ENCODE measurements around the gene C3orf22. TPM values are rescaled to one million over a fixed set of nuclear protein-coding genes. Genes with fewer than 3 reads are reported as not detected.

The C3orf22 gene
- total RNA-seq, 1 donor: not detected

DNA sequence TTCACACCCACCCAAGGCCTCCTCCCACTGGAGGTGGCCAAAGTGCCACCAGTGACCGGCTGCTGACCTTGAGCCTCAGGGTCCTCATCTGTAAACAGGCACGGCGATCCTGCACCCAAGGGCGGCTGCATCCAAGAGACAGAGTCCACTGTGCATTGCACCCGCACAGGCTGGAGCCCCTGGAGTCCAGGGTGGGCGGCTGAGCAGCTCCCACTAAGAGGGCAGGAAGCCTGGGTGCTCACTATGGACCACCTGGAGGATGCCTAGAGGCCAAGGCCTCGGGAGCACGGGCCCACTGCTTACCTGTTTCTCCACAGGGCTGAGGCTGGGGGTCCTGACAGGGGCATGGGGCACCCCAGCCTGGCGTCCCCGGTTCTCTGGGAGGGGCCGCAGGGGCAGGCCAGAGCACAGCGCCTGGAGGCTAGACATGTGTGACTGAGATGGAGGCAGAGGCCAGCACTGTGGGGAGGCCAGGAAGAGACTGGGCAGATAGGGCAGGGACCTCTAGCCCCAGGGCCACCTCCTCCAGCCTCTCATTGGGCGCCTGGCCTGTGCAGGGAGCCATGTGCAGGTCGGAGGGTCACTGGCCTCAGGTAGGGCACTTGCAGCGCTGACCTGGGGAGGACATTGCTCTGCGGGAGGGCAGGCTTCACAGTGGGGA is 41.3 kb downstream of the C3orf22 start, which contains the start of gene UROC1:
UROC1 (minus strand) TSS at position 483 of the 661 bp plus-strand sequence; CDS start at position 429, 54 bp downstream.
- no peak within 1 kb of the TSS for H3K4me3 ChIP-seq (ENCODE audit: low read depth, low read length)
- DNase-seq (ENCODE audit: low read depth): no peak
- no peak for TF ChIP-seq CTCF (IDR thresholded peaks at IDR 0.05; ENCODE audit: insufficient read depth, low read depth, low read length)

DNA sequence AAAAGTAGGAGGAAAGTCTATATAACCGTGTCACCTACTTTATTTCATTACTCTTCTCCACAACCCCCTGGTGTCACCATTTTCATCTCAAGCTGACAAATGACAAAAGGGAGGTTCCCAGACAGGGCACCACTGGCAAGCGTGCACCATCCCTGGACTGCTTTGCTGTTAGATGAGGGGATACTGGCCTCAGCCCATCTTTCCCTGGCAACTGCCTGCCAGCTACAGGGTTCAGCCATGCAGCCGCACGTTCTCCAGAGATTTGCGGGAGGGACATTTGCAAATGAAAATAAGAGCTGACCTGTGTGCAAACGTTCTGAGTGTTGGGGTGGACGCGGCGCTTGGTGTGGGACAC is 41.8 kb downstream of the C3orf22 start:
- DNase-seq (ENCODE audit: low read depth): no peak
- no peak for TF ChIP-seq CTCF (IDR thresholded peaks at IDR 0.05; ENCODE audit: insufficient read depth, low read depth, low read length)
- no peak overlapping the region for H3K4me3 ChIP-seq (ENCODE audit: low read depth, low read length)

DNA sequence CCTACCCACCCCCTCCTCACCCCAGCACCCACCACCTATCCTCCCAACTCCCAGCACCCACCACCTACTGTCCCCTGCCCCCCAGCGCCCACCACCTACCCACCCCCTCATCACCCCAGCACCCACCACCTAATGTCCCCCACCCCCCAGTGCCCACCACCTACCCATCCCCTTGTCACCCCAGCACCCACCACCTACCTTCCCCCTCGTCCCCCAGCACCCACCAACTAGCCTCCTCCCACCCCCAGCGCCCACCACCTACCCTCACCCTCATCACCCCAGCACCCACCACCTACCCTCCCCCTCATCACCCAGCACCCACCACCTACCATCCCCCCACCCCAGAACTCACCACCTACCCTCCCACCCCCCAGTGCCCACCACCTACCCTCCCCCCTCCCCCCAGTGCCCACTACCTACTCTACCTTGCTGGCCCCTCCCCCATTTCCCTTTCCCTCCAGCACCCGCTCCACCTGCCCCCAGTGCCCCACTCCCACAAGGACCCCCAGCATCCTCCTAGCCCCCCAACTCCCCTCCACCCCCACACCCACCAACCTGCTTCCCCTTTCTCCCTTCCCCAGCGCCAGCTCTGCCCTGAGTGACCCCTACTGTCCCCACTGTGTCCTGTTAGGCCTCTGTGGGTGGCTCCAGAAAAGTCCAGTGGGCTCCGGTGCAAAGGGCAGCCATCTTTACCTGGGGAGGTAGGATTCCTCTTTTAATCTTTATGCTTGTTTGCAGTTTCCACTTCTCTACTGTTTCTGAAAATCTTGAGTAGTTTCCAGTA is 42.4 kb downstream of the C3orf22 start:
- TF ChIP-seq CTCF (IDR thresholded peaks at IDR 0.05; ENCODE audit: insufficient read depth, low read depth, low read length): no peak
- no peak overlapping the region for H3K4me3 ChIP-seq (ENCODE audit: low read depth, low read length)
- no peak for DNase-seq (ENCODE audit: low read depth)

GRCh38 chr3:126515066-126515706 is 43.5 kb downstream of the C3orf22 start:
- no peak for DNase-seq (ENCODE audit: low read depth)
- no peak overlapping the region for H3K4me3 ChIP-seq (ENCODE audit: low read depth, low read length)
- TF ChIP-seq CTCF (IDR thresholded peaks at IDR 0.05; ENCODE audit: insufficient read depth, low read depth, low read length): no peak

DNA sequence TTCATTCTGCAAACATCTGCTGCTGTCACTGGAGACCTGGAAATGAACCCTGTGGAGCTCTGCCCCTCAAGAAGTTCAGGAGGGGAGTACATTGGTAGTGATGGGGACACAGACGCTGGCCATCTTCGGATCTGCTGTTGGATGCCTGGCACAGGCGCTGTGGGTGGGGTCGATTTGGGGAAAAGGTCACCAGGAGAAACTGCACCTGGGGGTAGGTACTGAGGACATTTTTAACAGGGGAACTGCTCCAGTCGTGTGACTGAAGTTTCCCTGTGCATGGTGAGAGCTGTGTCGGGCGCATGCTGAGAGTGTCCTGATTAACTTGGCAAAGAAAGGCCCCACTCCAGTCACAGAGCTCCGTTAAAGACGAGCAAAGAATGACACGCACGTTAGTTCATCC is 44.6 kb downstream of the C3orf22 start:
- no peak overlapping the region for H3K4me3 ChIP-seq (ENCODE audit: low read depth, low read length)
- TF ChIP-seq CTCF (IDR thresholded peaks at IDR 0.05; ENCODE audit: insufficient read depth, low read depth, low read length): no peak
- DNase-seq (ENCODE audit: low read depth): no peak

- DNase-seq (ENCODE audit: low read depth): no peak
- no peak for TF ChIP-seq CTCF (IDR thresholded peaks at IDR 0.05; ENCODE audit: insufficient read depth, low read depth, low read length)
Measured at GRCh38 chr3:126512916-126513650, 45.6 kb downstream of the C3orf22 start.

More at GRCh38 chr3:126512916-126513650, 45.6 kb downstream of the C3orf22 start:
- no peak overlapping the region for H3K4me3 ChIP-seq (ENCODE audit: low read depth, low read length)
